OCI-LY3 (cell line): Measurements from ENCODE around the gene STK38L.

Experiments used
- H2AFZ ChIP-seq: fragments of 200-600, 300-600 bp; shearing (Covaris generic); 2 replicates; pipeline ENCODE4 v1.6.0; 2014; ENCODE audit warnings: antibody characterized with exemption, low read depth, low read length
- H3K27ac ChIP-seq: fragments of 200-600, 300-600 bp; sonication (generic); 2 replicates; pipeline ENCODE4 v1.5.1; 2014; ENCODE audit warnings: mild to moderate bottlenecking, low read length, moderate library complexity, mixed read lengths
- H3K27me3 ChIP-seq: fragments of 200-600, 300-600 bp; sonication (generic); 2 replicates; pipeline ENCODE4 v1.6.1; 2014; ENCODE audit warnings: low read depth, low read length, mixed read lengths
- H3K36me3 ChIP-seq: fragments of 200-600, 300-600 bp; sonication (generic); replicated peaks from 2 replicates; pipeline ENCODE3; 2014; ENCODE audit warnings: low read depth, low read length, mixed read lengths
- H3K4me1 ChIP-seq: fragments of 300-600, 200-600 bp; sonication (generic); 2 replicates; pipeline ENCODE4 v1.6.1; 2014; ENCODE audit warnings: low read length, mixed read lengths
- H3K4me2 ChIP-seq: fragments of 200-600, 300-600 bp; sonication (generic); 2 replicates; pipeline ENCODE4 v1.6.1; 2014; ENCODE audit warnings: low read length, mixed read lengths
- H3K4me3 ChIP-seq: fragments of 300-600, 200-600 bp; sonication (generic); 2 replicates; pipeline ENCODE4 v1.5.1; 2014; ENCODE audit warnings: antibody characterized with exemption, mild to moderate bottlenecking, low read length, moderate library complexity
- H3K79me2 ChIP-seq: fragments of 300-600, 200-600 bp; shearing (Covaris generic); 2 replicates; pipeline ENCODE4 v1.6.1; 2014; ENCODE audit warnings: mild to moderate bottlenecking, low read length, mixed read lengths
- H3K9ac ChIP-seq: fragments of 300-600, 200-600 bp; shearing (Covaris generic); 2 replicates; pipeline ENCODE4 v1.6.0; 2014; ENCODE audit warnings: mild to moderate bottlenecking, low read length, moderate library complexity
- H3K9me3 ChIP-seq: fragments of 200-600, 300-600 bp; shearing (Covaris generic); 2 replicates; pipeline ENCODE4 v1.6.1; 2014; ENCODE audit warnings: low read length, mixed read lengths; ENCODE audit not compliant: insufficient read depth
- H4K20me1 ChIP-seq: fragments of 200-600, 300-600 bp; sonication (generic); 2 replicates; pipeline ENCODE4 v1.6.1; 2016; ENCODE audit warnings: low read length, mixed read lengths; ENCODE audit not compliant: insufficient read depth
- EZH2phosphoT487 ChIP-seq: fragments of 200-600 bp; shearing (Covaris generic); IDR thresholded peaks from 2 replicates; pipeline ENCODE4 v1.6.1; 2018; ENCODE audit warnings: antibody characterized with exemption, mixed run types, low read depth
- TF ChIP-seq, protein P1 (sequence below): fragments of 200-600, 300-600 bp; sonication (generic); IDR thresholded peaks from 2 replicates; pipeline ENCODE4 v1.5.1; 2014; ENCODE audit warnings: antibody characterized with exemption, low read length, low read depth

Gene STK38L

DNA sequence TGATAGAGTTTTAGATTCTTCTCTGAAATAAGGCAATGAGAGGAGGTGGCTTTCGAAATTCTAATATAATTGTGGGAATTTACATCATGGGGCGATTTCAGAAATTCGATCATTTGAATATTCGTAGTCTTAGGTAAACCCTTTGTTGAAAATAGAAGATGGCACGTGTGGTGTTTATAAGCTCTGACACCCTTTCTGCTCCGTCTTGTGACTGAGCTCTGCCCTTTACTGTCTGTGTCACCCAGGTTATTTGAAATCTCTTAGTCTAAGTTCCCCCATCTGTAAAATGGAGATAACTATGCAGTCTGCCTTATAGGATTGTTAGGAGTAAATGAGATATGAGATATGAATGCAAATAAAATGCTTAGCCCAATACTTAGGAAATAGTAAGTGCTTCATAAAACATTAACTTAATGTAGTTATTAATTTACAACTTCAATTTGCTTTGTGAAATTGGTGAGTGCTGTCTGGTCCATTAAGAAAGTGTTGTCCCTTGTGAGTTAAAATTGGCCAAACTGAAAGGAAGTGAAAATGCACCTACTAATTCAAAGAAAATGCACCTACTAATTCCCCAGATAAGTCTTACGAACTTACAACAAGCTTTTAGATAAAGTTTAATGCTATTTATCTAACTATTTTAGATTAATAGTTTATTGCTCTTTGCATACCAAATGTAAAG lies 90.1 kb downstream of the STK38L start:
- Histone ChIP-seq H3K27me3 (no peaks in the 10 kb centered on the region), H3K9ac (peak overlapping the region; percentile 74), H3K4me3 (peak overlapping the region; percentile 79), H2AFZ (0 out of 2 replicates have a peak overlapping the region, but pooled peaks have one; percentile 44), H3K79me2 (peaks cover 49% of the 10 kb centered on the region), H4K20me1 (no peaks in the 10 kb centered on the region), H3K9me3 (no peaks in the 10 kb centered on the region), H3K4me2 (peak overlapping the region; percentile 89), H3K27ac (peak overlapping the region; percentile 40), H3K4me1 (peaks cover 51% of the 10 kb centered on the region), H3K36me3 (no peaks in the 10 kb centered on the region)
- TF ChIP-seq, protein P1, sequence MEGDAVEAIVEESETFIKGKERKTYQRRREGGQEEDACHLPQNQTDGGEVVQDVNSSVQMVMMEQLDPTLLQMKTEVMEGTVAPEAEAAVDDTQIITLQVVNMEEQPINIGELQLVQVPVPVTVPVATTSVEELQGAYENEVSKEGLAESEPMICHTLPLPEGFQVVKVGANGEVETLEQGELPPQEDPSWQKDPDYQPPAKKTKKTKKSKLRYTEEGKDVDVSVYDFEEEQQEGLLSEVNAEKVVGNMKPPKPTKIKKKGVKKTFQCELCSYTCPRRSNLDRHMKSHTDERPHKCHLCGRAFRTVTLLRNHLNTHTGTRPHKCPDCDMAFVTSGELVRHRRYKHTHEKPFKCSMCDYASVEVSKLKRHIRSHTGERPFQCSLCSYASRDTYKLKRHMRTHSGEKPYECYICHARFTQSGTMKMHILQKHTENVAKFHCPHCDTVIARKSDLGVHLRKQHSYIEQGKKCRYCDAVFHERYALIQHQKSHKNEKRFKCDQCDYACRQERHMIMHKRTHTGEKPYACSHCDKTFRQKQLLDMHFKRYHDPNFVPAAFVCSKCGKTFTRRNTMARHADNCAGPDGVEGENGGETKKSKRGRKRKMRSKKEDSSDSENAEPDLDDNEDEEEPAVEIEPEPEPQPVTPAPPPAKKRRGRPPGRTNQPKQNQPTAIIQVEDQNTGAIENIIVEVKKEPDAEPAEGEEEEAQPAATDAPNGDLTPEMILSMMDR, result no peak
- no peak for TF ChIP-seq EZH2phosphoT487

DNA sequence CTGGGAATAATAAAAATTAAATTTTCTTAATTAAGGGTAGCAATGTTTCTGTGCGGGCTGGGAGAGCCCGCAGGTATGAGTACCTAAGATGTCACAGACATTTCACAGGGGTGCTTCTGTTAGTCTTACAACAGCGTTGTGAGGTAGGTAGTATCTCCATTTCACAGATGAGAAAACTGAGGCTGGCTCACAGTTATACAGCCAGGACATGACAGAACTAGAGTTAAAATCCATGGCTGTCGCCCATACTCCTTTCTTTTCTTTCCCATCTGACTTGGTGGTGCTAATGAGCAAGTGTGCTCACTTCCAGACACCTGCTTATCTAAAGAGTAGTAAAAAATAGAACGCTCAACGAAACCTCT lies 90.6 kb downstream of the STK38L start:
- Histone ChIP-seq H3K27me3 (no peaks in the 10 kb centered on the region), H3K79me2 (peaks cover 54% of the 10 kb centered on the region), H3K9ac (0 out of 2 replicates have a peak overlapping the region, but pooled peaks have one; percentile 7), H4K20me1 (no peaks in the 10 kb centered on the region), H2AFZ (no peak overlapping the region), H3K4me1 (peaks cover 51% of the 10 kb centered on the region), H3K36me3 (no peaks in the 10 kb centered on the region), H3K4me3 (peak overlapping the region; percentile 79), H3K4me2 (peak overlapping the region; percentile 89), H3K9me3 (no peaks in the 10 kb centered on the region), H3K27ac (peak overlapping the region; percentile 24)
- TF ChIP-seq, protein P1, result no peak
- TF ChIP-seq EZH2phosphoT487, result no peak

DNA sequence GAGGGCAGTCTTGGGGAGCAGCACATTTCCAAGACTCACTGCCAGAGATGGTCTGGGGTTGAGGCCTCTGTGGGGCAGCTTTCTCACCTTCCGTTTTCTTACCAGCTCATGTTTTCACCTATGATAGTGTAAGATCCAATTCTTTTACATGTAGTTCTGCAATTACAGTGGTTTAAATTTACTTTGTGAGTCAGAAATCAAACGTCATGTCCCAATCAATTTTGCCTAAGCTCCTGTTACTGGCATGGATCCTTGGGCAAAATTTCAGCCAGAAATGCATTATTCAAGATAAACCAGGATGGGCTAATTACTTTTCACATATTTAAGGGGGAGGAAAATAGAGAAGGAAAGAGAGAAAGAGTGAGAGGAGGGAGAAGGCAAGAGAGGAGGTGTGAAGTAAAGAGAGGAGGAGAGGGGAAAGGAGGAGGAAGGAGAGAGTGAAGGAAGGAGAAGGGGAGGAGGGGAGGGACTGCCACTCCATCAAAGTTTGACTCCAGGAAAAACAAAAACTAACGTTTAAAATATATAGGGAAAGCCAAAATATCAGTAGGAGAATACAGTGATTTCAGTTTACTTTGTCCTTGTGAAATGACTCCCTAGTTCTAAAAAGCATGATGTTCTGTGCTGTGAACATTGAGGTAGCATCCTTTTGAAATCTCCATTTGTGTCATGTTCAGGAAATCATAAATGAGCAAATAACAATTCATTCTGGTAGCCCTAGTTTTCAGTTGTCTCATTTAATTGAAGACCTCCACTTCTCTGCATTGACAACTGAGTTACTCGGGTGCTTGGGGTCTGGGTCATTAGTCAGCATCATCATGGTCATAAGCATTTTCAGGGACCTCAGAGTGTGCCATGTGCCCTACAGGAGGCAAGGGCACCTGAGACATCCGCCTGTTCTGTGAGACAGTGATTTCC lies 91.5 kb downstream of the STK38L start:
- Histone ChIP-seq H3K9ac (0 out of 2 replicates have a peak overlapping the region, but pooled peaks have one; percentile 7), H3K4me3 (peak overlapping the region; percentile 79; the same call in 1 of the 2 replicates), H3K4me2 (peak overlapping the region; percentile 89)

More for the DNA sequence above, 91.5 kb downstream of the STK38L start:
- H3K27me3 ChIP-seq, result no peaks in the 10 kb centered on the region
- no peak overlapping the region for H2AFZ ChIP-seq
- H3K4me1 ChIP-seq, result peaks cover 51% of the 10 kb centered on the region
- no peaks in the 10 kb centered on the region for H4K20me1 ChIP-seq
- H3K9me3 ChIP-seq, result no peaks in the 10 kb centered on the region
- TF ChIP-seq, protein P1, result no peak
- TF ChIP-seq EZH2phosphoT487, result no peak
- H3K36me3 ChIP-seq, result no peaks in the 10 kb centered on the region
- H3K79me2 ChIP-seq, result peaks cover 64% of the 10 kb centered on the region
- no peak overlapping the region for H3K27ac ChIP-seq
